ENCODE data around the gene PLA1A.
"Not testable (repeated sequence)": the region's sequence is repeated elsewhere in the genome, so short reads cannot be mapped to it uniquely, and the experiment has no call there.

The PLA1A gene, protein sequence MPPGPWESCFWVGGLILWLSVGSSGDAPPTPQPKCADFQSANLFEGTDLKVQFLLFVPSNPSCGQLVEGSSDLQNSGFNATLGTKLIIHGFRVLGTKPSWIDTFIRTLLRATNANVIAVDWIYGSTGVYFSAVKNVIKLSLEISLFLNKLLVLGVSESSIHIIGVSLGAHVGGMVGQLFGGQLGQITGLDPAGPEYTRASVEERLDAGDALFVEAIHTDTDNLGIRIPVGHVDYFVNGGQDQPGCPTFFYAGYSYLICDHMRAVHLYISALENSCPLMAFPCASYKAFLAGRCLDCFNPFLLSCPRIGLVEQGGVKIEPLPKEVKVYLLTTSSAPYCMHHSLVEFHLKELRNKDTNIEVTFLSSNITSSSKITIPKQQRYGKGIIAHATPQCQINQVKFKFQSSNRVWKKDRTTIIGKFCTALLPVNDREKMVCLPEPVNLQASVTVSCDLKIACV

DNA sequence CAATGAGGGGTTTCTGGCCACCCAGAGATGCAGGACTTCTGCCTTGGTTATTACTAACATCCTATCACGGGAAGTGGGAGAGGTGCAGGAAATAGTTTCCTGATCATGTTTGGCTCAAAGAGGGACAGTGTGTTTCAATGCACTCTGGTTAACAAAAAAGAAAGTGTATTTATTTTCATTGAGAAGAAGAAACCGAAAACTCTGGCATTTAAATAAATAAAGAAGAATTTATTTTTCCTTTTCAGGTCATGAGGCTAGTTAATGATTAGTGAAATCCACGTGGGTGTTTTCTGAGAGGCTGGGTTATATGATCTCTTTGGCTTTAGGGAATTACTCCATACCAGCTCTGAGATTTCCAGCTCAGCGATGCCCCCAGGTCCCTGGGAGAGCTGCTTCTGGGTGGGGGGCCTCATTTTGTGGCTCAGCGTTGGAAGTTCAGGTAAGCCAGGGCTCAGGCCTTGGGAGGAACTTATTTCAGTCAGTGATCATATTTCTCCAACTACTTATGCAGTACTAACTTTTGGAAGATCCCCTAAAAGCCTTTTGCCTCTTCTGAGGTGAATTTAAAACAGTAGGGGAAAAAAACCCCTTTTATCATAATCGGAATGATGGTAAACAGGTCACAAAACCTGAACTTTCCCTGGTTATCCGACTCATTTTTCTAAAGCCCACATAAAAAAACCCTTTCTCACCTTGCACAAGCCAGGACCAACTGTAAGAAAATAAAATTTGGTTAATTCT, at the start of gene PLA1A:
PLA1A (plus strand) TSS at position 338 of the 741 bp plus-strand sequence; CDS start at position 367, 29 bp downstream.
- no peak for DNase-seq (ENCODE audit: low read depth)

DNA sequence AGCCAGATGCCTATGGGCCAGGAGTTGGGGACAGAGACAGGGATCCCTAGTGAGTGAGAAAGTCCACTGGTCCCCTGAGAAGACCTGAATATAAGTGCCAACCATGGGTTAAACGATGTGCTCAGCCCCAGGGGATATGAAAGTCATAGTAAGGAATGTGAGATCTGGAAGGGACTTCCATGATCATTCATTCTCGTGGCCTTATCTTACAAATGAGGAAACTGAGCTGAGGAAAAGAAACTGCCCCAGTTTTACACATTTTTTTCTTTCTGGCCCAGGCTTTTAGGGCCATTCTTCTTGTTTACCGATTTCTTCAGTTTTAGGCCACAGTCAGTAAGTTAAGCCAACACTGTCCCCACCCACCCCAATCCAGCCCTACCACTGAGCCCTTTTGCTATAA, 49.3 kb upstream of the PLA1A start:
- DNase-seq (ENCODE audit: low read depth) = no peak

DNA sequence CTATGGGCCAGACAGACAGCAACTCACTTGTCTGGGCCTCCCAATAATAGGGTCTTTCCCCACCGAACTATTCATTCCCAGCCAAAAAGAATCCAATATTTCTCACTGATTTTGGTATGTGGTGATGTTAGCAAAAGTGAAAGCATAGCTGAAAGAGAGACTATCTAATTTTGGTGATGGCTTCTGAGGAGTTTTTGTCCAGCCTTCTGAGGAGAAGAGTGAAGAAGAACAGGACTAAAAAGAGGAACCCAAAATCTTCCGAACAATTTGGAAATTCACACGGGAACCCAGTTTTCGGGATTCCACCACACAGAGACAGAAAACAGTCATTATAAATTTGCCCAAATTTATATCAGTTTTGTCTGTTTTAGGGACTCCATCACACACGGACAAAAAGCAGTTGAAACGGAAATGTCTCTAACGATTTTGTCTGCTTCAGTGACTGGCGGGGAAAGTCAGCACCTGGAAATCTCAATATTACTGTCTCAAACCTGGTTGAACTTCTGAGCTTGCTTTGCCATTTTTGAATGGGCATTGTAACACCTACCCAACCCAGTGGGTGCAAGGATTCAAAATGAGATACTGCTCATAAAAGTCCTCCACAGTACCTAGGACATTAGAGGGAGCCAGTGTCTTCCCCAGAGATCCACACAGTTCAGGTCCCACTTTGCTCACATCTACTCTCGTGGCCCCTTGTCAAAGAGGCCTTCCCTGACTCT, 47.3 kb upstream of the PLA1A start:
- DNase-seq (ENCODE audit: low read depth) = no peak

DNA sequence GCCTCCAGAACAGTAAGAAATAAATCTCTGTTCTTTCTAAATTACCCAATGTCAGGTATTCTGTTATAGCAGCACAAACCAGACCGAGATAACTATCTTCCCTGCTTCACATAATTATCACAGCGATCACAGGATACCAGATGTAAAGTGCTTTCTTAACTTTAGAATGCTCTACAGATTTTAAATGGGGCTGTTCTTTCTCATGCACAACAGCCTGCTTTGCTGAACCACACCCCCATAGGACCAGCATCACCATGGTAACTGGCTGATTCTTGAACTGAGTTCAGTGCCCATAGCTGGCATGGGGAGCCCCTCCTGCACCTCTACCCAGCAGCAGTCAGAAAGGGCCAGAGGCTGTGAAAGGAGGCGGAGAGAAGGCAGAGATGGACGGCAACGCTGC, 46.1 kb upstream of the PLA1A start:
- DNase-seq (ENCODE audit: low read depth) = no peak

DNA sequence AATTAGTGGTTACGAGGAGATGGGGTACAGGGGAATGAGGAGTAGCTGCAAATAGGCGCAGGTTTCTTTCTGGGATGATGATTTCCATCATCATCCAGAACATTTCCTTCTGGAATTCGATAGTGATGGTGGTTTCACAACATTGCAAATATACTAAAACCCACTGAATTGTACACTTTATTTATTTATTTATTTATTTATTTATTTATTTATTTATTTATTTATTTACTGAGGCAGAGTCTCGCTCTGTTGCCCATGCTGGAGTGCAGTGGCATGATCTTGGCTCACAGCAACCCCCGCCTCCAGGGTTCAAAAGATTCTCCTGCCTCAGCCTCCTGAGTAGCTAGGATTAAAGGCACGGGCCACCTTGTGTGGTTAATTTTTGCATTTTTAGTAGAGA, 44.8 kb upstream of the PLA1A start:
- not testable (repeated sequence) for DNase-seq (ENCODE audit: low read depth)

DNA sequence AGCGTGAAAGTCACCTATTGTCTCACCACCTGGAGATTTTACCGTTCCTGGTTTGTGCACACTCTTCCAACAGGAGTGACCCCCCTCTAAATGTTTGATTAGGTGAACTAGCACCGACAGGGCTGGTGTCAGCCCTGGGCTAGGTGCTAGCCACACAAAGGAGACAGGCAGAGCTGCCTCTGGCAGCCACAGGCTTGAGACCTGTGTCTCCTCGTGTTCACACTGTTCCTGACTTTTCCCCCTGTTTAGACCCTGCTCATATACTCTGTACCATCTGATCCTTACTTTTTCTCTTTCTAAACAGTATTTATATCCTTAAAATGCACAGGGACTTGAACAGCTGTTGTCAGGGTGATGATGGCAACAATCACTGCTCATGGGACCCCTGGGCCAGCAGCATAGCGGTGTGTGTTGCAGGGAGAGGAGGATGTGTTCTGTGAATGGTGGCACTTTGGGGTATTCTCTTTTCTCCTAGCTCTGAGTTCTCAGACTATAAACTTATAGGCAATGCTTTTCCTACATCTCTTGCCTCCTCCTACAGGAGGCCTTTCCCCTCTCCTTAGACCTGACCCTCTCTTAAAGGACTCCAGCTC, 43.8 kb upstream of the PLA1A start:
- DNase-seq (ENCODE audit: low read depth) = no peak

DNA sequence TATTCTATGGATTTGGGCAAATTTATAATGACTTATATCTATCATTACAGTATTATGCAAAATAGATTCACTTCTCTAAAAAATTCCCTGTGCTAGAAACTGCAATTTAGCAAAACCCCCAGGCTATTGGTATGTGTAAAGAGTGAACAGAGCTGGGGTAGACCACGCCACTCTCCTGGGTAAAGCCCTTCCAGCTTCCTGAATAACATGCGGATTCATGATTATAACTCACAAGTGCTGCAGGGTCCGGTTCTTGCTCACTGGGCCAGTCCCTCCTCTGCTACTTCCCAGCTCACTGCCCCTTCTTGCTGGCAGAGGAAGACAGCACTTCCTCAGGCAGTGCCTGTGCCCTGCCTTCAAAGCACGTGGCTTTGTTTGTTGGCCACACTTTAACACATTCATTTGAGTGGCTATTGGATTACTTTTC, 42.4 kb upstream of the PLA1A start:
- DNase-seq (ENCODE audit: low read depth) = no peak

DNA sequence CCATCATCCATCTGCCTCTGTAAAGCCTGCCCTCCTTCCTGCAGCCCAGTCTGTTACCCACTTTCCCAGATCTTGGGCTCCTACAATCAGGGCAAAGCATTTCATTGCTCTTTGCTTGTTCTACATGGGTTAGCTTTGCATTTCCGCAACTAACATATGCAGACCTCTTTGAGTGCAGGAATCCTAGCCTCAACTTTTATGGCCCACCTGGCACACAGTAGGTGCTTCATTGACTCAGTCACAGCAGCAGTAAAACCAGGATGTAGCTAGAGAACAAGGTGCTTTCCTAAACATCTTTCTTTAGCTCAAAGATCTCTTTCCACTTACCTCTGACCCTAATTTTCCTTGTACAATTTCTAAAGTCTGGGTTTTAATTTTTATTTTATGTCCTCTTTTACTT, 41.8 kb upstream of the PLA1A start:
- no peak for DNase-seq (ENCODE audit: low read depth)

DNA sequence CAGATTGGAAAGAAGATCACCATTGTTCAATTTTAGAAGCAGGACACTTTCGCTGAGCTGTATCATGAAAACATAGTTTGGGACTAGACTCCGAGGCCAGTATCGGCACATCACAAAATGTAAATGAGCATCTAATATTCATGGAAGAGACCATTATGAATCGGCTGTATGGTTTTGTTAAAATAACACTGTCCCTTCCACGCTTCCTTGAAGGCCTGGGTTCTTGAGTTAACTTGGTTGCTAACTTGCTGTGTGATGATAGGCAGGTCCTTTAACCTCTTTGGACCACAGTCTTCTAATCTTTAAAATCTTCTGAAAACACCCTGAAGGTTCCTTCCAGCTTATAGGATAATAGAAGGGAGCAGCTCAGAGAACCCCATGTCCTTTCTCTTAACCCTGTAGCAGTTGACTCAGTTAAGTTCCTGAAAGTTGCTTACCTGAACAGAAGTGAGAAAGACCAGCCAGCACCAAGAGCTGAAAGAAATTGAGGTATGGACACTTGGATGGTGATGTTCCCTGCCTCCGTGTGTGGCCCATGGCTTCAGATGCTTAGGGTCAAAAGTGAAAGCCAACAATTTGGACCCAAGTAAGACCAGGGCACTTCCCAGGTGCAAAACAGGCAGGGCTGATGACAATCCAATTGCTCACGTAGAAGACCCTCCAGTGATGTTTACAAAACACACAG, 40.4 kb upstream of the PLA1A start:
- no peak for DNase-seq (ENCODE audit: low read depth)

DNA sequence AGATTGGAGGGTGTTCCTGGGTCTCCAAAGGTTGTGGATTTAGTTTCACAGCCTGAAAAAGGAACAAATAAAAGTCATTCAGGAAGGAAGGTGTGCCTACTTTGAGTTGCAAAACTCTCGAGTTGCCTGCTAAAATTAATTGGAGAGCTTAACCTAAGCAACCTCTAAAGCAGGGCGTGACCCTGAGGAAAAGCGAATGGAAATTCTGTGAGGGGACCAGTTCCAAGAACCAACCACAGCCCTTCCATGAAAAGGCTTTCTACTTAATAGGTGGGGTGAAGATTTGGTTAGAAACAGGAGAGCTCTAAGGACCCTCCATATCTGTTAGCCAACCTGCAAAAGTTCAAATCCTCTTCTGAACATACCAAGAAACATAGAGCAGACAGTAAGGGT, 39.8 kb upstream of the PLA1A start:
- DNase-seq (ENCODE audit: low read depth) = no peak

DNA sequence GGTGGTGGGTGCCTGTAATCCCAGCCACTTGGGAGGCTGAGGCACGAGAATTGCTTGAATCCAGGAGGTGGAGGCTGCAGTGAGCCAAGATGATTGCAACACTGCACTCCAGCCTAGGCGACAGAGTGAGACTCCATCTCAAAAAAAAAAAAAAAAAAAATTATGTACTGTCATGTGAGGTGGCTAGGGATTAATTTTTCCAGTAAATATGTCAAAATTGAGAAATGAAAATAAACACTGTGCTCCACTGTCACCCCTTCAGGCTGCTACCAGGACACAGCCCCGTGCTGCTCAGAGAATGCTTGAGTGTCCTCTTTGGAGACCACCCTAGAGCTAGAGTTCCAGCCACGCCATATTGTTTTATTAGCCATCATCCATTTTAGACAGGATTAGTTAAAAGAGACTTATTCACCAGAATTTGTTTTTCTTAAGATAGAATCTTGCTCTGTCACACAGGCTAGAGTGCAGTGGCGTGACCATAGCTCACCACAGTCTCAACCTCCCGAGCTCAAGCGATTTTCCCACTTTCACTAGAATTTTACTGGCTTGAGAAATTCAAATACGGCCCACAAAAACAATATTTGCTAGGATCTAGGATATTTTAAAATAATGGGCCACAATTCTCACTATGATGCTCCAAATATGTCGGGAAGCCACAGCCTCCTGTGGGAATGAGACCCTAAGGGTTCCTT, 38.9 kb upstream of the PLA1A start:
- no peak for DNase-seq (ENCODE audit: low read depth)

DNA sequence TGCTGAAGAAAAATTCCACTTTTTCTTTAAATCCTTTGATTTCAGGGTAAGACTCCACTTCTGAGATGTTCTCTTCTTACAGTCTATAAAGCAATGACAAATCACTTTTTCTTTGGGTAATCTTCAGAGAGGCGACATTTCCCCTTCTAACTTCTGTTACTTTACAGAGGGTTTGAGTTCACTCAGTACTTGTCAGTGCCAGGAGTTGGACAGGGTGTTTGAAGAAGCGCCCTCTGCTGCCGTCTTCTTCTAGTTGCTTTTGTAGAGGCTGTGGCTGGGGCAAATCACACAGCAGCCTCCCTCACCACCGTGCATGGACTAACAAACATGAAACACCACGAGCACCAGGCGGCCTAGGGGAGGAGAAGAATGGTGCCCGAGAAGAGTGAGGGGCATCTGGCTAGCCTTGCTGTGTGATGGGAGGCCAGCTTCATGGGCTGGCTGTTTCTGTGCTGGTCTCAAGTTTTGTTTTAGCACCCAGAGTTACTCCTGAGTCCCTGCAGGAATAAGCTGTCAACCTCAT, 38.2 kb upstream of the PLA1A start, which contains the start of gene CD80:
CD80 (minus strand) TSS at position 174 of the 523 bp plus-strand sequence. CDS start 1,886 bp downstream, outside the sequence.
- no peak for DNase-seq (ENCODE audit: low read depth)

DNA sequence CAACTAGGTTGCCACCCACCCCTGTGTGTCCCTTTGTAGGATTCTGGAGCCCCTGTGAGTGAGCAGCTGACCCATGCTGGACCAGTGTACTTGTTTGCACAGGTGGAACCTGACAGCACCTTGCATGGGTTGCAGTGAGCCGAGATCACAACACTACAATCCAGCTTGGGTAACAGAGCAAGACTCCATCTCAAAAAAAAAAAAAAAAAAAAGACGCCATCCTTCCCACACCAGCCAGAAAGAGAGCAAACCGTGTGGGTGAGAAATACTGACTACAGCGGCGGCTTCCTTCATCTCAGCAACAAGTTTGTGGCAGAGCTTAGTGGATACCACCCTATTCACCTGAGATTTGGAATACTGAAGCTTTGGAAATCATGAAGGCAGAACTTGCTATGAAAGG, 37.5 kb upstream of the PLA1A start:
- DNase-seq (ENCODE audit: low read depth) = no peak

DNA sequence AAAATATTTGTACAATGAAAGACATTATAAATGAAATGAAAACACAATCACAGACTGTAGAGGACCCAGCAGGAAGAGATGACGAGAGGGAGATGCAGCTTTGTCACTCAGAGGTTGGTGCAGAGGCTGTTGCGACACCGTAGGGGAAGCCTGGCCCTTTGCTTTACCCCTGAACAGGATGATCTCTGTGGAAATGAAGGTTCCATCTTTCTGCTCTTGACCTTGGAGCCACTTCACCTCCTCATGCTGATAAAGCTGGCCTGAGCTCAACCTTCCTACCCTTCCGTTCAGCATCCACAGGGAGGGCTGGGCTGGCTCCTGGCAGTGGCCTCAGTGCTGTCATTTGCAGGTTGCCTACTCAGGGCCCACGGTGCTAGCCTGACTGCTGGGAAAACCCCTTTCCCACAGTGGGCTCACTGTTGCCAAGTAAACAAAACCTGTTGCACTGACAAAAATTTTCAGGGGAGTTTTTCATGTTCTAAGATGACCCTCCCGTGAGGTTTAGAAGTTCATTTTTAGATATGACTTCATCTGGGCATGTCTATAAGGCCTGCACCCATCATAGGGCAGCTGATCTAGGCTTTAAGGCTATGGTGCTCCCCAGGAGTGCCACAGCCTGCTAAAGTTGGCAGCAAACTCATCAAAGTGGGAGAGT, 35.3 kb upstream of the PLA1A start:
- DNase-seq (ENCODE audit: low read depth) = no peak

DNA sequence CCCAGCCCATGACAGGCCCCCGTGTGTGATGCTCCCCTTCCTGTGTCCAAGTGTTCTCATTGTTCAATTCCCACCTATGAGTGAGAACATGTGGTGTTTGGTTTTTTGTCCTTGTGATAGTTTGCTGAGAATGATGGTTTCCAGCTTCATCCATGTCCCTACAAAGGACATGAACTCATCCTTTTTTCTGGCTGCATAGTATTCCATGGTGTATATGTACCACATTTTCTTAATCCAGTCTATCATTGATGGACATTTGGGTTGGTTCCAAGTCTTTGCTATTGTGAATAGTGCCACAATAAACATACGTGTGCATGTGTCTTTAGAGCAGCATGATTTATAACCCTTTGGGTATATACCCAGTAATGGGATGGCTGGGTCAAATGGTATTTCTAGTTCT, 34.4 kb upstream of the PLA1A start:
- not testable (repeated sequence) for DNase-seq (ENCODE audit: low read depth)

DNA sequence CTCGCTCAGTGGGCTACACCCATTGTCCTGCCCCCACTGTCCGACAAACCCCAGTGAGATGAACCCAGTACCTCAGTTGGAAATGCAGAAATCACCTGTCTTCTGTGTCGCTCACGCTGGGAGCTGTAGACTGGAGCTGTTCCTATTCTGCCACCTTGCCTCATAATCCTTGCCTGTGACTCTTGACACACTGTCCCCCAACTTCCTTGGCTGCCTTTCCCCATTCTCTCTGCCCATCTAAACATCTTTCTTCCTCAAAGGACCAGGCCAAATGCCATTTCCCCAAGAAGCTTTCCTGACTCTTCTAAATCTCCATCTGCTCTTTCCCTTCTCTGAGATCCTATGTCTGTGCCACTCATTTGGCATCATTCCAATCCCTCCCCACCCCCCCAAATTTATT, 28.5 kb upstream of the PLA1A start:
- no peak for DNase-seq (ENCODE audit: low read depth)

DNA sequence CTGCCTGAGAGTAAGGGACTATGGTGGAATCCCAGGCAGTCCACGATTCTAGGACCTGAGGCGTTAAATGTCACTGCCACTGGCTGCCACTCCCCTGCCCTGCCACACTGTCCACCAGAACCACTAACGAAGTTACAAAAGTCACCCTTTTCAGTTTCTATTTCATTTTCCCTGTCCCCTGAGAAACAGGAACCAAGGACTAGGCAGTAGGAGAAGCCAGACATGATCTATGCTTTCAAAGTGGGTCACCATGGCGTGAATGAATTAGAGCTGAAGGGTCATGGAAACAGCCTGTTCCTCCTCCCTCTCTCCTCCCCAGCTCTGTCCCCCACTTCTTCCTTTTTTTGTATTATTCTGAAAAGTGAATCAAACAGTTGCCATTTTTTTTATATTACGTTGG, 27.5 kb upstream of the PLA1A start:
- DNase-seq (ENCODE audit: low read depth) = no peak

DNA sequence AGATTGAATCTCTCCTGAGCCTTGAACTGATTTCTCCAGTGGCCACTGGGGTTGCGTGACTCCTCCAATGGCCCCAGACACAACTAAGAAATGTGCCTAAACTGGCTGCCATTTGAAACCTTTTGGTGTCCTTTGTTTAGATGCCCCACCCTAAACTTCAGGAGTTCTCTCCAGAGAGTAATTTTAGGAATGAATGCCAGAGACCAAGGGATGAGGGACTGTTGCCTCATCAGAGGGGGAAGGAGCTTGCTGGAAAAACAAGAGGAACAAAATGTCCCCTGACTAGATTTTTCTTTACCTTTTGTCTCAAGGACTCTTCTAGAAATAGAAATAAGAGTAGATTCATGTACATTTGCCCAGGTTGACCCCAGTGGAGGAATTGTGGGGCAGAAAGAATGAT, 26.5 kb upstream of the PLA1A start:
- no peak for DNase-seq (ENCODE audit: low read depth)

DNA sequence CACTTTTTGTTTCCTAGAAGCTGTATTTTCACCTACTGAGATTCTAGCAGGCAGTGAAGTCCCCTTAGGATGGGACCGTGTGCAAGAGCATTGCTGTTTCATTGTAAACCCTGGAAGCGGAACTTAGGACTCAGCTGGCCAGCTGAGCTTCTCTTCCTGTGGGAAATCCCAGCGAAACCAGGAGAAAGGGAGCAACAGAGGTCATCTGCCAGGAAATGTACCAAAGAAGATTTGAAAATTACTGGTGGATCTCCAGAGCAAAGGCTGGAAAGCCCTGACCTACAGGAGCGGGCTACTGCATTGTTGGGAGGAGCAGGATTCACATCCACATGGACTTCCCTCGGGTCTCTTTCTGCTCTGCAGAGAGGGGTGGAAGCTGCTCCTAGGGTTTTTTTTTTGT, 26.0 kb upstream of the PLA1A start:
- DNase-seq (ENCODE audit: low read depth) = no peak

DNA sequence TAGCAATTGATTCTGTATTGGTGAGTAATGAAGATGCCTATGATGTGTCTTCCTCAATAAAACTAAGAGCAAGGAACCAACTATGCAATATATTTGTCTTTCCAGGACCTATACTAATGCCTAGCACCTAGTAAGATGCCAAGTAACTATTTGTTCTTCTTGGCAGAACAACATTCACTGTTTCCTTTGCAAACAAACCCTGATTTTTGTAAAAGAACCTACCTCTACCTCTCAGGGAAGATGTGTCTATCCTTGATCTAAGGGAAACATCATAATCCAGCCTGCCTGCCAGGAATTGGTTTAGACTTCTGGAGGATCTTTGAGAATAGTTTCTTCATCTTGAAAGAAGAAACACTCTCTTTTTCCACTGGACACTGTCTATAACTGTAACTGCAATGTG, 22.2 kb upstream of the PLA1A start:
- no peak for DNase-seq (ENCODE audit: low read depth)
